ENCODE results near the gene LURAP1L. TPM values are rescaled to one million over a fixed set of nuclear protein-coding genes. Genes with fewer than 3 reads are reported as not detected.

Gene LURAP1L
- total and polyA plus RNA-seq, 9 of the 15 experiments (the other 6 are each of a cell fraction or from before 2014, with no cell fraction given) = 0.06 to 0.28 (median 0.07) TPM; not detected in 4

DNA sequence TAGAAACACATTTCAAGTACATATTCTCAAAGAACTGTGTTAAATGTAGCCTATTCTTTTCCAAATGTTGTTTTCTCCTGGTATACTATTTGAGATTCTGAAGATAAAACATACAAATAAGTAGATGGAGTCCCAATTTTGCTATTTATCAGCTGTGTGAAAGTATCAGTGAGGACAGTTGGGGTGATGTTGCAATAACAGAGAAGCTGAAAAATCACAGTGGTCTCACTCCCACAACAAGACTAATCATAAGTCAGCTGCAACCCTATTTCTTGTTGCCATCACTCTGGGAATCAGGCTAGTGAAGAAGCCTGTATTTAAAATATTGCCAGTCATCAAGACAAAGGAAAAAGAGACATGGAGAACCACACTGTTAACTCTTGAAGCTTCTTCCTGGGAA is 25.9 kb upstream of the LURAP1L start:
- H3K9me1 ChIP-seq (ENCODE audit: control insufficient read depth, insufficient read depth, low read length) = no peaks in the 10 kb centered on the region
- no peaks in the 10 kb centered on the region for H3K4me1 ChIP-seq (replicated peaks in 1 of 2; ENCODE audit: control insufficient read depth in 2 of 2, insufficient read depth in 2 of 2, low read length in 2 of 2)
- CTCF ChIA-PET (ENCODE audit: low intra/inter-chr PET ratio) = no interaction called here
- ATAC-seq = no peak
- H3K79me2 ChIP-seq (ENCODE audit: control insufficient read depth, insufficient read depth, low read length) = no peaks in the 10 kb centered on the region
- no TSS peak for BruUV-seq (replicated peaks)
- no peaks in the 10 kb centered on the region for H4K20me1 ChIP-seq (replicated peaks; ENCODE audit: control insufficient read depth, insufficient read depth, low read length)
- POLR2A ChIA-PET = no interaction called here
- intact Hi-C loops (cut with micrococcal nuclease) (no loop called here), in situ Hi-C loops (cut with MboI) (no loop called here)
- no peak overlapping the region for H3K4me2 ChIP-seq (ENCODE audit: insufficient read depth, low read length)
- H3K27ac ChIP-seq (ENCODE audit: extremely low read depth, low read depth, low read length) = no peak overlapping the region
- H3K9me3 ChIP-seq (replicated peaks; ENCODE audit: control insufficient read depth, insufficient read depth, low read depth, low read length) = no peaks in the 10 kb centered on the region
- no peak for DNase-seq (ENCODE audit: extremely low read depth in 1 of 4, low spot score in 3 of 4)
- no peak overlapping the region for H3K9ac ChIP-seq (ENCODE audit: insufficient read depth in 1 of 2, low read depth in 2 of 2, low read length in 2 of 2)
- no peak for FAIRE-seq
- no peaks in the 10 kb centered on the region for H3K36me3 ChIP-seq (ENCODE audit: control insufficient read depth, insufficient read depth, low read length)
- H3K4me3 ChIP-seq = no peak overlapping the region
- H3K27me3 ChIP-seq (ENCODE audit: control insufficient read depth in 2 of 2, insufficient read depth in 2 of 2, low read length in 2 of 2) = no peaks in the 10 kb centered on the region
- TF ChIP-seq ETV1 (tag; conservative IDR thresholded peaks at IDR 0.05; ENCODE audit: low read depth) (no peak), FOXK1 (CRISPR knock-in tag; IDR thresholded peaks at IDR 0.05; ENCODE audit: borderline replicate concordance) (no peak), EHMT2 (IDR thresholded peaks at IDR 0.05) (no peak), CBX2 (IDR thresholded peaks at IDR 0.05; ENCODE audit: insufficient read depth, low read length, poor library complexity, severe bottlenecking) (no peak), HNRNPLL (IDR thresholded peaks at IDR 0.05; ENCODE audit: low read depth, low read length, poor library complexity, severe bottlenecking) (no peak), ZNF668 (CRISPR knock-in tag; IDR thresholded peaks at IDR 0.05) (no peak), ZNF75A (CRISPR knock-in tag; IDR thresholded peaks at IDR 0.05) (no peak), U2AF1 (optimal IDR thresholded peaks at IDR 0.05; ENCODE audit: low read depth, low read length) (no peak), TCF7 (IDR thresholded peaks at IDR 0.05; ENCODE audit: borderline replicate concordance) (no peak), TCF7L2 (IDR thresholded peaks at IDR 0.05; ENCODE audit: low read depth, low read length) (no peak), SMARCB1 (IDR thresholded peaks at IDR 0.05; ENCODE audit: insufficient read length, low read depth) (no peak), PTTG1 (tag; IDR thresholded peaks at IDR 0.05; ENCODE audit: low read depth) (no peak)
- TF ChIP-seq, protein P1, sequence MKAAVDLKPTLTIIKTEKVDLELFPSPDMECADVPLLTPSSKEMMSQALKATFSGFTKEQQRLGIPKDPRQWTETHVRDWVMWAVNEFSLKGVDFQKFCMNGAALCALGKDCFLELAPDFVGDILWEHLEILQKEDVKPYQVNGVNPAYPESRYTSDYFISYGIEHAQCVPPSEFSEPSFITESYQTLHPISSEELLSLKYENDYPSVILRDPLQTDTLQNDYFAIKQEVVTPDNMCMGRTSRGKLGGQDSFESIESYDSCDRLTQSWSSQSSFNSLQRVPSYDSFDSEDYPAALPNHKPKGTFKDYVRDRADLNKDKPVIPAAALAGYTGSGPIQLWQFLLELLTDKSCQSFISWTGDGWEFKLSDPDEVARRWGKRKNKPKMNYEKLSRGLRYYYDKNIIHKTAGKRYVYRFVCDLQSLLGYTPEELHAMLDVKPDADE (conservative IDR thresholded peaks at IDR 0.05; ENCODE audit: control insufficient read depth, low read depth, low read length) = no peak
- TF ChIP-seq, protein P2, sequence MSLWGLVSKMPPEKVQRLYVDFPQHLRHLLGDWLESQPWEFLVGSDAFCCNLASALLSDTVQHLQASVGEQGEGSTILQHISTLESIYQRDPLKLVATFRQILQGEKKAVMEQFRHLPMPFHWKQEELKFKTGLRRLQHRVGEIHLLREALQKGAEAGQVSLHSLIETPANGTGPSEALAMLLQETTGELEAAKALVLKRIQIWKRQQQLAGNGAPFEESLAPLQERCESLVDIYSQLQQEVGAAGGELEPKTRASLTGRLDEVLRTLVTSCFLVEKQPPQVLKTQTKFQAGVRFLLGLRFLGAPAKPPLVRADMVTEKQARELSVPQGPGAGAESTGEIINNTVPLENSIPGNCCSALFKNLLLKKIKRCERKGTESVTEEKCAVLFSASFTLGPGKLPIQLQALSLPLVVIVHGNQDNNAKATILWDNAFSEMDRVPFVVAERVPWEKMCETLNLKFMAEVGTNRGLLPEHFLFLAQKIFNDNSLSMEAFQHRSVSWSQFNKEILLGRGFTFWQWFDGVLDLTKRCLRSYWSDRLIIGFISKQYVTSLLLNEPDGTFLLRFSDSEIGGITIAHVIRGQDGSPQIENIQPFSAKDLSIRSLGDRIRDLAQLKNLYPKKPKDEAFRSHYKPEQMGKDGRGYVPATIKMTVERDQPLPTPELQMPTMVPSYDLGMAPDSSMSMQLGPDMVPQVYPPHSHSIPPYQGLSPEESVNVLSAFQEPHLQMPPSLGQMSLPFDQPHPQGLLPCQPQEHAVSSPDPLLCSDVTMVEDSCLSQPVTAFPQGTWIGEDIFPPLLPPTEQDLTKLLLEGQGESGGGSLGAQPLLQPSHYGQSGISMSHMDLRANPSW (CRISPR knock-in tag; IDR thresholded peaks at IDR 0.05) = no peak
- TF ChIP-seq, protein P3, sequence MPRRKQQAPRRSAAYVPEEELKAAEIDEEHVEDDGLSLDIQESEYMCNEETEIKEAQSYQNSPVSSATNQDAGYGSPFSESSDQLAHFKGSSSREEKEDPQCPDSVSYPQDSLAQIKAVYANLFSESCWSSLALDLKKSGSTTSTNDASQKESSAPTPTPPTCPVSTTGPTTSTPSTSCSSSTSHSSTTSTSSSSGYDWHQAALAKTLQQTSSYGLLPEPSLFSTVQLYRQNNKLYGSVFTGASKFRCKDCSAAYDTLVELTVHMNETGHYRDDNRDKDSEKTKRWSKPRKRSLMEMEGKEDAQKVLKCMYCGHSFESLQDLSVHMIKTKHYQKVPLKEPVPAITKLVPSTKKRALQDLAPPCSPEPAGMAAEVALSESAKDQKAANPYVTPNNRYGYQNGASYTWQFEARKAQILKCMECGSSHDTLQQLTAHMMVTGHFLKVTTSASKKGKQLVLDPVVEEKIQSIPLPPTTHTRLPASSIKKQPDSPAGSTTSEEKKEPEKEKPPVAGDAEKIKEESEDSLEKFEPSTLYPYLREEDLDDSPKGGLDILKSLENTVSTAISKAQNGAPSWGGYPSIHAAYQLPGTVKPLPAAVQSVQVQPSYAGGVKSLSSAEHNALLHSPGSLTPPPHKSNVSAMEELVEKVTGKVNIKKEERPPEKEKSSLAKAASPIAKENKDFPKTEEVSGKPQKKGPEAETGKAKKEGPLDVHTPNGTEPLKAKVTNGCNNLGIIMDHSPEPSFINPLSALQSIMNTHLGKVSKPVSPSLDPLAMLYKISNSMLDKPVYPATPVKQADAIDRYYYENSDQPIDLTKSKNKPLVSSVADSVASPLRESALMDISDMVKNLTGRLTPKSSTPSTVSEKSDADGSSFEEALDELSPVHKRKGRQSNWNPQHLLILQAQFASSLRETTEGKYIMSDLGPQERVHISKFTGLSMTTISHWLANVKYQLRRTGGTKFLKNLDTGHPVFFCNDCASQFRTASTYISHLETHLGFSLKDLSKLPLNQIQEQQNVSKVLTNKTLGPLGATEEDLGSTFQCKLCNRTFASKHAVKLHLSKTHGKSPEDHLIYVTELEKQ (CRISPR knock-in tag; IDR thresholded peaks at IDR 0.05) = no peak
- no peak overlapping the region for H2AFZ ChIP-seq (ENCODE audit: low read depth, low read length)
